ENCODE measurements around the gene CHERP.

CHERP gene

GRCh38 chr19:16542910-16543472, 754 bp upstream of the CHERP start:
- no peak for DNase-seq (ENCODE audit: low read depth)
- H3K4me3 ChIP-seq (ENCODE audit: control insufficient read depth, low read depth, low read length) = peak overlapping the region; percentile 96
- no peak for TF ChIP-seq CTCF (IDR thresholded peaks at IDR 0.05; ENCODE audit: control insufficient read depth, insufficient read depth, low read depth, low read length, missing control alignments)

GRCh38 chr19:16541526-16542044, 652 bp downstream of the CHERP start:
- peak overlapping the region; percentile 96 for H3K4me3 ChIP-seq (ENCODE audit: control insufficient read depth, low read depth, low read length)
- TF ChIP-seq CTCF (IDR thresholded peaks at IDR 0.05; ENCODE audit: control insufficient read depth, insufficient read depth, low read depth, low read length, missing control alignments) = no peak
- no peak for DNase-seq (ENCODE audit: low read depth)

GRCh38 chr19:16540948-16541347, 1.3 kb downstream of the CHERP start:
- TF ChIP-seq CTCF (IDR thresholded peaks at IDR 0.05; ENCODE audit: control insufficient read depth, insufficient read depth, low read depth, low read length, missing control alignments) = no peak
- H3K4me3 ChIP-seq (ENCODE audit: control insufficient read depth, low read depth, low read length) = peak overlapping the region; percentile 96
- DNase-seq (ENCODE audit: low read depth) = no peak

- no peak overlapping the region for H3K4me3 ChIP-seq (ENCODE audit: control insufficient read depth, low read depth, low read length)
- no peak for TF ChIP-seq CTCF (IDR thresholded peaks at IDR 0.05; ENCODE audit: control insufficient read depth, insufficient read depth, low read depth, low read length, missing control alignments)
- DNase-seq (ENCODE audit: low read depth) = no peak
Observed at GRCh38 chr19:16537111-16537510, 5.1 kb downstream of the CHERP start.

- no peak for DNase-seq (ENCODE audit: low read depth)
- no peak overlapping the region for H3K4me3 ChIP-seq (ENCODE audit: control insufficient read depth, low read depth, low read length)
- TF ChIP-seq CTCF (IDR thresholded peaks at IDR 0.05; ENCODE audit: control insufficient read depth, insufficient read depth, low read depth, low read length, missing control alignments) = no peak
Observed at GRCh38 chr19:16536130-16536529, 6.1 kb downstream of the CHERP start.

GRCh38 chr19:16535381-16535780, 6.9 kb downstream of the CHERP start:
- no peak for DNase-seq (ENCODE audit: low read depth)
- no peak overlapping the region for H3K4me3 ChIP-seq (ENCODE audit: control insufficient read depth, low read depth, low read length)
- TF ChIP-seq CTCF (IDR thresholded peaks at IDR 0.05; ENCODE audit: control insufficient read depth, insufficient read depth, low read depth, low read length, missing control alignments) = no peak
